Mesenchymal stem cell (in vitro differentiated cells and primary cell): ENCODE measurements around the gene SEPTIN5.
"Not testable (repeated sequence)": the region's sequence is repeated elsewhere in the genome, so short reads cannot be mapped to it uniquely, and the experiment has no call there.

Source experiments
- DNase-seq: peaks from one replicate; pipeline ENCODE4 v3.0.0-alpha.2; 2013
- H2AFZ ChIP-seq: one replicate; pipeline ENCODE4 v1.6.1; 2013; ENCODE audit warnings: low read depth, mild to moderate bottlenecking, control low read depth, inconsistent platforms, low read length, moderate library complexity
- H2AK5ac ChIP-seq: 2 replicates; pipeline ENCODE4 v1.6.1; 2013; ENCODE audit warnings: low read length, moderate library complexity, mild to moderate bottlenecking, inconsistent platforms; ENCODE audit not compliant: severe bottlenecking
- H2BK120ac ChIP-seq: one replicate; pipeline ENCODE4 v1.6.1; 2013; ENCODE audit warnings: low read depth, mild to moderate bottlenecking, inconsistent platforms, low read length, moderate library complexity
- H2BK12ac ChIP-seq, 2 experiments: one replicate each; pipeline ENCODE4 v1.6.1; 2013; ENCODE audit warnings: inconsistent platforms in 2 of 2, low read length in 2 of 2, mild to moderate bottlenecking in 2 of 2, moderate library complexity in 2 of 2, control low read depth in 1 of 2
- H2BK15ac ChIP-seq: one replicate; pipeline ENCODE4 v1.6.1; 2013; ENCODE audit warnings: mild to moderate bottlenecking, low read depth, inconsistent platforms; ENCODE audit not compliant: poor library complexity, severe bottlenecking
- H2BK5ac ChIP-seq: 2 replicates; pipeline ENCODE4 v1.6.1; 2013; ENCODE audit warnings: low read depth, mild to moderate bottlenecking, low read length, control low read depth, inconsistent platforms; ENCODE audit not compliant: poor library complexity, severe bottlenecking
- H3K14ac ChIP-seq, 2 experiments: one replicate each; pipeline ENCODE4 v1.6.1; 2013; ENCODE audit warnings: inconsistent platforms in 2 of 2, low read length in 2 of 2, control low read depth in 1 of 2, mild to moderate bottlenecking in 1 of 2, moderate library complexity in 1 of 2
- H3K18ac ChIP-seq, 2 experiments: one replicate each; pipeline ENCODE4 v1.6.1; 2013; ENCODE audit warnings: inconsistent platforms in 2 of 2, low read length in 2 of 2, control low read depth in 1 of 2, low read depth in 1 of 2, mild to moderate bottlenecking in 1 of 2
- H3K23ac ChIP-seq, 2 experiments: one replicate each; pipeline ENCODE4 v1.6.1; 2013; ENCODE audit warnings: inconsistent platforms in 2 of 2, low read length in 2 of 2, mild to moderate bottlenecking in 2 of 2, moderate library complexity in 2 of 2, control low read depth in 1 of 2
- H3K27ac ChIP-seq: 2 replicates; pipeline ENCODE4 v1.5.1; 2013; ENCODE audit warnings: mild to moderate bottlenecking, moderate library complexity, low read length, control low read depth, inconsistent platforms; ENCODE audit not compliant: poor library complexity, severe bottlenecking
- H3K27me3 ChIP-seq, 2 experiments: 2 replicates each; pipeline versions ENCODE4 v1.6.1 to v1.7.0; 2013; ENCODE audit warnings: low read length in 2 of 2, mild to moderate bottlenecking in 2 of 2, moderate library complexity in 2 of 2, control low read depth in 1 of 2, inconsistent platforms in 1 of 2; ENCODE audit not compliant: control insufficient read depth in 1 of 2, insufficient read depth in 1 of 2
- H3K36me3 ChIP-seq, 2 experiments: 2 replicates each; pipeline versions ENCODE4 v1.6.1 to v1.7.0; 2013; ENCODE audit warnings: low read length in 2 of 2, control low read depth in 1 of 2, inconsistent platforms in 1 of 2, low read depth in 1 of 2, mild to moderate bottlenecking in 1 of 2; ENCODE audit not compliant: insufficient read depth in 2 of 2, control insufficient read depth in 1 of 2
- H3K4ac ChIP-seq, 2 experiments: one replicate each; pipeline ENCODE4 v1.6.1; 2013; ENCODE audit warnings: inconsistent platforms in 2 of 2, low read length in 2 of 2, mild to moderate bottlenecking in 2 of 2, moderate library complexity in 2 of 2, control low read depth in 1 of 2, low read depth in 1 of 2
- H3K4me1 ChIP-seq: 2 replicates; pipeline ENCODE4 v1.6.1; 2013; ENCODE audit warnings: low read depth, low read length, control low read depth; ENCODE audit not compliant: control insufficient read depth, insufficient read depth
- H3K4me2 ChIP-seq: 2 replicates; pipeline ENCODE4 v1.6.1; 2013; ENCODE audit warnings: low read length, mild to moderate bottlenecking, inconsistent platforms; ENCODE audit not compliant: poor library complexity, severe bottlenecking
- H3K4me3 ChIP-seq, 2 experiments: 2 replicates each; pipeline versions ENCODE4 v1.5.1 to v1.7.0; 2013; ENCODE audit warnings: low read length in 2 of 2, mild to moderate bottlenecking in 2 of 2, control low read depth in 1 of 2, low read depth in 1 of 2; ENCODE audit not compliant: insufficient read depth in 1 of 2
- H3K79me1 ChIP-seq: replicated peaks from 2 replicates; pipeline ENCODE4 v1.6.1; 2013; ENCODE audit warnings: mild to moderate bottlenecking, control low read depth, low read length, inconsistent platforms; ENCODE audit not compliant: poor library complexity, severe bottlenecking
- H3K9ac ChIP-seq: 2 replicates; pipeline ENCODE4 v1.7.0; 2013; ENCODE audit warnings: mild to moderate bottlenecking, low read length, moderate library complexity
- H3K9me3 ChIP-seq: 2 replicates; pipeline ENCODE4 v1.7.0; 2013; ENCODE audit warnings: mild to moderate bottlenecking, low read length; ENCODE audit not compliant: control insufficient read depth
- H4K8ac ChIP-seq: one replicate; pipeline ENCODE4 v1.6.1; 2013; ENCODE audit warnings: inconsistent platforms, mild to moderate bottlenecking, low read length, moderate library complexity
- H4K91ac ChIP-seq: one replicate; pipeline ENCODE4 v1.6.1; 2013; ENCODE audit warnings: mild to moderate bottlenecking, low read length, inconsistent platforms
- WGBS: methylation state at CpG from one replicate; pipeline ENCODE4 v1.1.7; 2013; ENCODE audit warnings: mixed read lengths; 5-methylcytosine and 5-hydroxymethylcytosine counted together

Gene SEPTIN5

DNA sequence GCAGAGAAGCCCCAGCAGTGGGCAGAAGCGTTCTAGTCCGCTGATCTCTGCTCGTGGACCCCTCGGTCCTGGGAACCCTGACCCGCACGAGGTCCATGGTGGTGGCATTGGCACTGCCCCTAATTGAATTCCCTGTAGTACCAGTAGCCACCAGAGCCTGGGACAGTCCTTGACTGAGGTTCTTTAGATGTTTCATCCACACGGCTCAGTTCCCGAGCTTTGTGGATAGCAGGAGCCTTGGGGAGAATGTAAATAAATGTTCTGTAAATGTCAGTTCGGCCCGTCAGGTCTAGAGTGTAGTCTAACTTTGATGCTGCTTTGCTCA lies 39.4 kb upstream of the SEPTIN5 start:
- 82% methylated on average over 10 of the region's 10 CpGs for WGBS
- no peak overlapping the region for H3K9ac ChIP-seq
- no peak overlapping the region for H3K14ac ChIP-seq

DNA sequence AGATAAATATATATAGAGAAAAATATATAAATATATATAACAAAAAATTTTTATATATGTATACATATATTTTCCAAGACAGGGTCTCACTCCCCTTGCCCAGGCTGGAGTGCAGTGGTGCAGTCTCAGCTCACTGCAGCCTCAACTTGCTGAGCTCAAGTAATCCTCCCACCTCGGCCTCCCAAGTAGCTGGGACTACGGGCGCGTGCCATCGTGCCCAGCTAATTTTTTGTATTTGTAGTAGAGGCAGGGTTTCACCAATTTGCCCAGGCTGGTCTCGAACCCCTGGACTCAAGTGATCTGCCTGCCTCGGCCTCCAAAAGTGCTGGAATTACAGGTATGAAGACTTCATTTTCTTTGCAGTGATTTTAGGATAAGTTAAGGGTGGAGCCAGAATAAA lies 38.9 kb upstream of the SEPTIN5 start:
- no peak overlapping the region for H2BK120ac ChIP-seq
- H2AK5ac ChIP-seq, result no peak overlapping the region
- H3K14ac ChIP-seq, result no peak overlapping the region
- H3K27ac ChIP-seq, result no peak overlapping the region
- no peak overlapping the region for H3K18ac ChIP-seq
- DNase-seq, result no peak
- no peak overlapping the region for H3K4me3 ChIP-seq
- peaks cover 24 to 45% of the 10 kb centered on the region in 2 experiments for H3K27me3 ChIP-seq
- H2AFZ ChIP-seq, result no peak overlapping the region
- no peak overlapping the region for H3K4ac ChIP-seq
- H2BK15ac ChIP-seq, result no peak overlapping the region
- no peak overlapping the region for H4K91ac ChIP-seq
- H2BK12ac ChIP-seq, result no peak overlapping the region
- H3K9me3 ChIP-seq, result peaks cover 14% of the 10 kb centered on the region
- no peak overlapping the region for H2BK5ac ChIP-seq
- H3K79me1 ChIP-seq, result no peaks in the 10 kb centered on the region
- no peak overlapping the region for H3K9ac ChIP-seq
- H4K8ac ChIP-seq, result no peak overlapping the region
- H3K4me1 ChIP-seq, result no peaks in the 10 kb centered on the region
- no peak overlapping the region for H3K23ac ChIP-seq
- WGBS, result 78% methylated on average over 7 of the region's 7 CpGs
- no peaks in the 10 kb centered on the region for H3K36me3 ChIP-seq
- H3K4me2 ChIP-seq, result no peak overlapping the region

More for the DNA sequence above, 39.4 kb upstream of the SEPTIN5 start:
- Histone ChIP-seq H3K4ac (no peak overlapping the region), H2BK120ac (no peak overlapping the region), H3K27ac (no peak overlapping the region), H3K9me3 (peaks cover 14% of the 10 kb centered on the region), H2BK12ac (no peak overlapping the region), H3K23ac (no peak overlapping the region), H3K4me3 (no peak overlapping the region), H2BK5ac (no peak overlapping the region), H3K27me3 (peaks cover 24 to 44% of the 10 kb centered on the region in 2 experiments), H3K79me1 (no peaks in the 10 kb centered on the region), H3K4me2 (no peak overlapping the region), H2AK5ac (no peak overlapping the region), H4K8ac (no peak overlapping the region), H3K18ac (no peak overlapping the region), H4K91ac (no peak overlapping the region), H3K36me3 (no peaks in the 10 kb centered on the region), H2AFZ (no peak overlapping the region), H2BK15ac (no peak overlapping the region), H3K4me1 (no peaks in the 10 kb centered on the region)
- DNase-seq, result no peak

DNA sequence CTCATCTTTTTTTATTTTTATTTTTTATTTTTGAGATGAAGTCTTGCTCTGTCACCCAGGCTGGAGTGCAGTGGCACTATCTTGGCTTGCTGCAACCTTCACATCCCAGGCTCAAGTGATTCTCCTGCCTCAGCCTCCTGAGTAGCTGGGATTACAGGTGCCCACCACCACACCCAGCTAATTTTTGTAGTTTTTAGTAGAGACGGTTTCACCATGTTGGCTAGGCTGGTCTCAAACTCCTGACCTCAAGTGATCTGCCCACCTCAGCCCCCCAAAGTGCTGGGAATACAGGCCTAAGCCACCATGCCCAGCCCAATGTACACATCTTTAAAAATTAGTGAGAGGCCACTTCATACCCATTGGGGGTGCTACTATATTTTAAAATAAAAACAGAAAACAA lies 37.9 kb upstream of the SEPTIN5 start:
- 55% methylated on average over 1 of the region's 1 CpG for WGBS
- not testable (repeated sequence) for H3K23ac ChIP-seq, H4K91ac ChIP-seq, H3K4me3 ChIP-seq, H3K36me3 ChIP-seq, H2BK15ac ChIP-seq, H3K14ac ChIP-seq, H2AFZ ChIP-seq, H2AK5ac ChIP-seq, H3K27ac ChIP-seq, H2BK120ac ChIP-seq, H3K18ac ChIP-seq, H3K79me1 ChIP-seq, H3K9ac ChIP-seq, H4K8ac ChIP-seq, H2BK12ac ChIP-seq, H3K4me1 ChIP-seq, DNase-seq, H2BK5ac ChIP-seq, H3K4ac ChIP-seq, H3K4me2 ChIP-seq
- Histone ChIP-seq H3K9me3 (peaks cover 10% of the 10 kb centered on the region), H3K27me3 (peaks cover 18 to 43% of the 10 kb centered on the region in 2 experiments)

DNA sequence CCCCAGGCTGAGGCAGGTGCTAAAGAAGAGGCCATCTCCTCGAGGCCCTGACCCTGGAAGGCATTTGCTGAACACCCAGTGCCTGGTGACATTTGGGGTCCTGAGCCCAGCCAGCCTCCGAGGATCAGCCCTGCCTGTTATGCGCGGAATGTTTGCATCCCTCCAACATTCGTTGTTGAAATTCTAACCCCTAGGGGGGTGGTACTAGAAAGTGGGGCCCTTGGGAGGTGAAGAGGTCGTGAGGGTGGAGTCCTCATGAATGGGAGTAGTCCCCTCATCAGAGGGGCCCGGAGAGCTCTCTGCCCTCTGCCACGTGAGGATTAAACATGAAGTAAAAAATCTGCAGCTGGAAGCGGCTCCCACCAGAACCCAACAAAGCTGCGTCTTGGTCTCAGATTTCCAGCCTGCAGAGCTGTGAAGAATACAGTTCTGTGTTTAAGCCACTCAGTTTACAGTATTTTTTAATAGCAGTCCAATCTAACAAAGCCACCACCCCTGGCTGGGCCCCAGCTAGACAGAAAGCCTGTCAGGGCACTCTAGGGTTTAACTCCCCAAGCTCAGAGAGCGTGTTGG lies 35.3 kb upstream of the SEPTIN5 start:
- H3K27ac ChIP-seq, result no peak overlapping the region
- no peaks in the 10 kb centered on the region for H3K79me1 ChIP-seq
- WGBS, result 71% methylated on average over 11 of the region's 11 CpGs

More for the DNA sequence above, 35.3 kb upstream of the SEPTIN5 start:
- DNase-seq, result no peak
- Histone ChIP-seq H3K9ac (no peak overlapping the region), H2BK120ac (no peak overlapping the region), H4K8ac (no peak overlapping the region), H3K27me3 (peaks cover 14 to 55% of the 10 kb centered on the region in 2 experiments), H3K4me3 (no peak overlapping the region), H3K18ac (no peak overlapping the region), H2AK5ac (no peak overlapping the region), H3K14ac (no peak overlapping the region), H2BK5ac (no peak overlapping the region), H3K4ac (no peak overlapping the region), H2BK12ac (no peak overlapping the region), H2BK15ac (no peak overlapping the region), H3K4me1 (no peaks in the 10 kb centered on the region), H2AFZ (no peak overlapping the region), H3K4me2 (no peak overlapping the region), H4K91ac (no peak overlapping the region), H3K9me3 (no peaks in the 10 kb centered on the region), H3K36me3 (no peaks in the 10 kb centered on the region), H3K23ac (no peak overlapping the region)
